Hepatic stellate cell (primary cell): ENCODE measurements around the gene OXSM.

ENCODE experiments used
- DNase-seq: peaks from one replicate; pipeline ENCODE4 v3.0.0; 2011; ENCODE audit warnings: low spot score

OXSM gene

GRCh38 chr3:25804676-25805075 lies 14.8 kb downstream of the OXSM start:
- DNase-seq: no peak

- DNase-seq: no peak
These were observed 22.8 kb downstream of the OXSM start for GRCh38 chr3:25812644-25813043.

- no peak for DNase-seq
These were observed 27.2 kb downstream of the OXSM start for GRCh38 chr3:25817107-25817506.

- no peak for DNase-seq
These were observed 27.7 kb downstream of the OXSM start for GRCh38 chr3:25817638-25818037.

GRCh38 chr3:25818335-25818734 lies 28.4 kb downstream of the OXSM start:
- no peak for DNase-seq

- DNase-seq: peak; percentile 54
These were observed 30.5 kb downstream of the OXSM start for GRCh38 chr3:25820366-25820765.

GRCh38 chr3:25820816-25821486 lies 31.1 kb downstream of the OXSM start:
- no peak for DNase-seq

GRCh38 chr3:25821746-25822573 lies 32.1 kb downstream of the OXSM start:
- DNase-seq: no peak

GRCh38 chr3:25823314-25823713 lies 33.4 kb downstream of the OXSM start:
- DNase-seq: no peak

- DNase-seq: no peak
These were observed 36.6 kb downstream of the OXSM start for GRCh38 chr3:25826510-25826909.

GRCh38 chr3:25830373-25831280 lies 40.7 kb downstream of the OXSM start:
- no peak for DNase-seq

GRCh38 chr3:25831578-25831977 lies 41.7 kb downstream of the OXSM start:
- DNase-seq: no peak

- no peak for DNase-seq
These were observed 44.5 kb downstream of the OXSM start for GRCh38 chr3:25834346-25834745.

- DNase-seq: no peak
These were observed 46.7 kb downstream of the OXSM start for GRCh38 chr3:25836579-25836978.

- no peak for DNase-seq
These were observed 47.1 kb downstream of the OXSM start for GRCh38 chr3:25837038-25837437.

- DNase-seq: no peak
These were observed 50.2 kb downstream of the OXSM start for GRCh38 chr3:25840099-25840498.

GRCh38 chr3:25843332-25843731 lies 53.4 kb downstream of the OXSM start:
- DNase-seq: no peak
